Measurements from ENCODE around the gene FAM20C.

The FAM20C gene

DNA sequence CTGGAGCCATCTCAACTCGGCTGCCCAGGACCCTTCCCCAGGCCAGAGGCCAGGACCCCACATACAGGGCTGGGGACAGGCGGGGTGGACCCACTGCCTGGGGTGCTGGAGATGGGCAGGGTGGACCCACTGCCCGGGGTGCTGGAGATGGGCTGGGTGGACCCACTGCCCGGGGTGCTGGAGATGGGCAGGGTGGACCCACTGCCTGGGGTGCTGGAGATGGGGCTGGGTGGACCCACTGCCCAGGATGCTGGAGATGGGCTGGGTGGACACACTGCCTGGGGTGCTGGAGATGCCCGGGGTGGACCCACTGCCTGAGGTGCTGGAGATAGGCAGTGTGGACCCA lies 65.2 kb downstream of the FAM20C start:
- Histone ChIP-seq H3K9me3 (peaks cover 0 to 4% (median 0%) of the 10 kb centered on the region in 3 donors), H3K4me1 (no peaks in the 10 kb centered on the region), H3K27ac (no peak overlapping the region), H3K36me3 (peaks cover 71 to 92% (median 78%) of the 10 kb centered on the region in 3 donors), H3K4me3 (no peak overlapping the region), H3K27me3 (no peaks in the 10 kb centered on the region)
- TF ChIP-seq CTCF (IDR thresholded peaks at IDR 0.05): no peak
- no peak for DNase-seq
- intact Hi-C loops (cut with DNase I; ENCODE audit: low total_unique reads): no loop called here

DNA sequence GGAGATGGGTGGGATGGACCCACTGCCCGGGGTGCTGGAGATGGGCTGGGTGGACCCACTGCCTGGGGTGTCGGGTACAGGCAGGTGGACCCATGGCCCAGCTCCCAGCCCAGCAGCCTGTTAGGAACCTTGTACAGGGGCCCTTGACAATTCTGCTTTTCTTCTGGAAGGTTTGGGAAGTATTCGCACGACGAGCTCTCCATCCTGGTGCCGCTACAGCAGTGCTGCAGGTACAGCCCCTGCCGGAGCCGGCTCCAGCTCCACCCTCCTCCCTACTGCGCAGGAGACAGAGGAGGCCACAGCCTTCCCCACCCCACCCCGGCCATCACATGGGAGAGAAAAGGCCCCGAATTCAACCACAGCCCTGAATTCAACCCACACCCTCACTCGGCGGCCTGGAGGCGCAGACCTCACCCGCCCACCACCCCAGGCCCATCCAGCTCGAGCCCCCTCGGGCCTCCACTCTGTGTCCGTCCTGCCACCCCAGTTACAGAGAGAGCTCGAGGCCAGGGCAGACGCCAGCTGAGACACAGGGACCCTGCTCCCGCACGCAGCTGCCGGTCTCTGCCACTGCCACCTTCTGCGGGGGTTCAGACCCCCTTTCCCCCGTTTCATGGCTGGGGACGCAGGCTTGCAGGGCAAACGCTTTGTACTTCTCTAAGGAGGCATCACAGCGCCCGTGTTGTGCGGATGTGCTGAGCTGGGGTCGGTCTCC lies 66.3 kb downstream of the FAM20C start:
- intact Hi-C loops (cut with DNase I; ENCODE audit: low total_unique reads): no loop called here
- H3K9me3 ChIP-seq: peaks cover 0 to 4% (median 0%) of the 10 kb centered on the region in 3 donors
- H3K36me3 ChIP-seq: peaks cover 61 to 82% (median 71%) of the 10 kb centered on the region in 3 donors
- no peaks in the 10 kb centered on the region for H3K4me1 ChIP-seq
- no peak for DNase-seq
- H3K4me3 ChIP-seq: no peak overlapping the region
- no peaks in the 10 kb centered on the region for H3K27me3 ChIP-seq
- no peak overlapping the region for H3K27ac ChIP-seq
- TF ChIP-seq CTCF (IDR thresholded peaks at IDR 0.05): no peak

GRCh38 chr7:259191-259505 lies 66.8 kb downstream of the FAM20C start:
- Histone ChIP-seq H3K9me3 (peaks cover 0 to 4% (median 0%) of the 10 kb centered on the region in 3 donors), H3K36me3 (peaks cover 60 to 77% (median 66%) of the 10 kb centered on the region in 3 donors), H3K27ac (no peak overlapping the region), H3K4me3 (no peak overlapping the region), H3K4me1 (no peaks in the 10 kb centered on the region), H3K27me3 (no peaks in the 10 kb centered on the region)
- intact Hi-C loops (cut with DNase I; ENCODE audit: low total_unique reads): no loop called here
- peak in 1 of 2 donors; percentile 64 for DNase-seq
- TF ChIP-seq CTCF (IDR thresholded peaks at IDR 0.05): no peak

DNA sequence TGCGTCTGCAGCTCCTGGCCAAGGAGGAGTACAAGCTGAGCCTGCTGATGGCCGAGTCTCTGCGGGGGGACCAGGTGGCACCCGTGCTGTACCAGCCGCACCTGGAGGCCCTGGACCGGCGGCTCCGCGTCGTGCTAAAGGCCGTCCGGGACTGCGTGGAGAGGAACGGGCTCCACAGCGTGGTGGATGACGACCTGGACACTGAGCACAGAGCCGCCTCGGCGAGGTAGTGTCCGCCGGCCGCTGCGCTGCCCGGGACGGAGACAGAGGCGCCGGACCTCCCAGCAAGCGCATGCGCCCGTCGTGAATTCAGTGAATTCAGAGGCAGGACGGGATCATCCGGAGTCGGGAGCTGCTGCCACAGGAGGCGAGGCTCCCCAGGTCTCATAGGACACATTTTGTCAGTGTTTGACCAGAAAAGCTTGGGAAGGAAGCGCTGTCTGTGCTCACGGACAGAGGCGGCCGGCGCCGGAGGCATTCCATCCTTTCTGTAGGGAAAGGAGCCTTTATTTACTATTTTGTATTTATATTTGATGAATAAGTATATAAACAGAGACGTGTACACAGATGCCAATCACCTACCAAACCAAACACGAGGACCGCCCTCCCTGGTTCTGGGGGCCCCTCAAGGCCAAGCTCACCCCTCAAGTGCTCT lies 67.5 kb downstream of the FAM20C start:
- peaks cover 0 to 4% (median 0%) of the 10 kb centered on the region in 3 donors for H3K9me3 ChIP-seq
- intact Hi-C loops (cut with DNase I; ENCODE audit: low total_unique reads): no loop called here
- no peak for TF ChIP-seq CTCF (IDR thresholded peaks at IDR 0.05)
- no peak overlapping the region for H3K27ac ChIP-seq
- no peak overlapping the region for H3K4me3 ChIP-seq
- peak in 1 of 2 donors; percentile 47 for DNase-seq
- no peaks in the 10 kb centered on the region for H3K4me1 ChIP-seq
- H3K27me3 ChIP-seq: no peaks in the 10 kb centered on the region
- peaks cover 59 to 71% (median 60%) of the 10 kb centered on the region in 3 donors for H3K36me3 ChIP-seq

- Histone ChIP-seq H3K4me3 (no peak overlapping the region), H3K36me3 (peaks cover 57 to 63% (median 57%) of the 10 kb centered on the region in 3 donors), H3K9me3 (peaks cover 0 to 4% (median 0%) of the 10 kb centered on the region in 3 donors), H3K27ac (no peak overlapping the region), H3K4me1 (no peaks in the 10 kb centered on the region), H3K27me3 (no peaks in the 10 kb centered on the region)
- DNase-seq: no peak
- TF ChIP-seq CTCF (IDR thresholded peaks at IDR 0.05): no peak
- intact Hi-C loops (cut with DNase I; ENCODE audit: low total_unique reads): no loop called here
Observed at GRCh38 chr7:260441-261281, 68.3 kb downstream of the FAM20C start.

Measured in tibial artery (tissue), 4 donors.